GM18511 (cell line): ENCODE results near the gene NCKAP1.
A peak's percentile ranks its signal among the peaks of the same experiment; 100 is the strongest.
"Not testable (repeated sequence)": the region's sequence is repeated elsewhere in the genome, so short reads cannot be mapped to it uniquely, and the experiment has no call there.

Source experiments
- ATAC-seq: cut with Tn5 transposase; IDR thresholded peaks from one replicate; pipeline ENCODE4 v1.9.1; 2021; ENCODE audit warnings: mild to moderate bottlenecking, moderate library complexity; ENCODE audit not compliant: unreplicated experiment

NCKAP1 gene, protein sequence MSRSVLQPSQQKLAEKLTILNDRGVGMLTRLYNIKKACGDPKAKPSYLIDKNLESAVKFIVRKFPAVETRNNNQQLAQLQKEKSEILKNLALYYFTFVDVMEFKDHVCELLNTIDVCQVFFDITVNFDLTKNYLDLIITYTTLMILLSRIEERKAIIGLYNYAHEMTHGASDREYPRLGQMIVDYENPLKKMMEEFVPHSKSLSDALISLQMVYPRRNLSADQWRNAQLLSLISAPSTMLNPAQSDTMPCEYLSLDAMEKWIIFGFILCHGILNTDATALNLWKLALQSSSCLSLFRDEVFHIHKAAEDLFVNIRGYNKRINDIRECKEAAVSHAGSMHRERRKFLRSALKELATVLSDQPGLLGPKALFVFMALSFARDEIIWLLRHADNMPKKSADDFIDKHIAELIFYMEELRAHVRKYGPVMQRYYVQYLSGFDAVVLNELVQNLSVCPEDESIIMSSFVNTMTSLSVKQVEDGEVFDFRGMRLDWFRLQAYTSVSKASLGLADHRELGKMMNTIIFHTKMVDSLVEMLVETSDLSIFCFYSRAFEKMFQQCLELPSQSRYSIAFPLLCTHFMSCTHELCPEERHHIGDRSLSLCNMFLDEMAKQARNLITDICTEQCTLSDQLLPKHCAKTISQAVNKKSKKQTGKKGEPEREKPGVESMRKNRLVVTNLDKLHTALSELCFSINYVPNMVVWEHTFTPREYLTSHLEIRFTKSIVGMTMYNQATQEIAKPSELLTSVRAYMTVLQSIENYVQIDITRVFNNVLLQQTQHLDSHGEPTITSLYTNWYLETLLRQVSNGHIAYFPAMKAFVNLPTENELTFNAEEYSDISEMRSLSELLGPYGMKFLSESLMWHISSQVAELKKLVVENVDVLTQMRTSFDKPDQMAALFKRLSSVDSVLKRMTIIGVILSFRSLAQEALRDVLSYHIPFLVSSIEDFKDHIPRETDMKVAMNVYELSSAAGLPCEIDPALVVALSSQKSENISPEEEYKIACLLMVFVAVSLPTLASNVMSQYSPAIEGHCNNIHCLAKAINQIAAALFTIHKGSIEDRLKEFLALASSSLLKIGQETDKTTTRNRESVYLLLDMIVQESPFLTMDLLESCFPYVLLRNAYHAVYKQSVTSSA

DNA sequence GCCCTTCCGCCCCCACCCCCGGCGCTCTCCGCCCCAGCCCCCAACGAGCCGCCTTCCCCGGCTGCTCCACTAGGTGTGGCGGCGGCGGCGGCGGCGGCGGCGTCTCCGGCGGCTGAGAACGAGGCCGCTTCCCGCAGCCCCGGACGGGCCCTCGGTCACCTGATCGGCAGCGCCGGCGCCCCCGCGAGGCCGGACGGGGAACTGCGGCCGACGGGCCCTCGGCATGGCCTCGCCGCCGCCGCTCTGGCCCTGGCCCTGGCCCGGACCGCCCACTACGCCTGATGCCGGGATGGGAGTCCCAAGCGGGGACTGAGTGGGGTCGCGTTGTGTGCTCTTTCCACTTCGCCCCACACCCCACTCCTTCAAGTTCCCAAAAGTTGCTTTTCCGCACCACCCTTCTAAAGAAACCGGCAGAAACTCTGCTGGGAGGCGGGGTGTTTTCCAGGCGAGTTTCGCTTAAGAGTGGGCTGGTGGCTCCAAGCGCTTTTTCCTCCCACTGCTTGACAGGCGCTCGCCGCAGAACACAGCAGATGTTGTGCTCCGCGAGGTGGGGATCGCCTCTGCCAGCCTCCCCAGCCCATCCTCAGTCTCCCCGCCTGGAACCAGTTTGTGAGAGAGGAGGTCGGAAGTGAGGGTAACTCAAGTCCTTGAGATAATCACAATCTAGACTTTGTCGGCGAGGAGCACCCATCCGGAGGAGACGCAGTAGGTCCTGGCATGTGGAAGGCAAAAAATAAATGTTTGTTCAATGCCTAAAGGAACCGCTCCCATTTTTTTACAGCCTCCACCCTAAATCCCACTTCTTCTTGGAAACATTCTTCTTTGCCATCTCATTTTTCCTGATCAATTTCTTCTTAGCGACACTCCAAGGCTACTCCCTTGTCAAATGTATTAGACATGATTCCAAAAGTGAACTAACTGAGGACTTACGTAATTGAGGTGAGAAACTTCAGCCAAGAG lies at the start of gene NCKAP1:
NCKAP1 (minus strand) TSS at position 117 of the 960 bp plus-strand sequence. CDS start 358 bp downstream, outside the sequence.
- ATAC-seq: peak; percentile 79

DNA sequence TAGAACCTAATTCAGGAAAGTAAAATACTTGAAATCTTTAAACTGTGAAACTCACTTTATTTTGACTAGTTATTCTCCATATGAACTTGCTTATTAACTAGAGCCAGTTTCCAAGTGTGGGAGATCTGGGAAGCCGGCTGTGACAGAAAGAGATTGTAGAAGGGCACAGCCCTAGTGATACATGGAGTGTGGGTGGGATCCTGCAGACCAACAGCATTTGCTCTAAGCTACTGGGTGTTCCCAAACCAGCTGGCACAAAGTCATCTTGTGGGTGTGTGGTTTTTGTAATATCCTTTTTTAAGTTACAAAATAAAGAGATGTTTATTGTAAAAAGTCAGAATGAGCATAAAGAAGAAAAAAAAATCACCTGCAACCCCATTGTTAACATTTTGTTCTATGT lies 43.7 kb upstream of the NCKAP1 start:
- no peak for ATAC-seq

DNA sequence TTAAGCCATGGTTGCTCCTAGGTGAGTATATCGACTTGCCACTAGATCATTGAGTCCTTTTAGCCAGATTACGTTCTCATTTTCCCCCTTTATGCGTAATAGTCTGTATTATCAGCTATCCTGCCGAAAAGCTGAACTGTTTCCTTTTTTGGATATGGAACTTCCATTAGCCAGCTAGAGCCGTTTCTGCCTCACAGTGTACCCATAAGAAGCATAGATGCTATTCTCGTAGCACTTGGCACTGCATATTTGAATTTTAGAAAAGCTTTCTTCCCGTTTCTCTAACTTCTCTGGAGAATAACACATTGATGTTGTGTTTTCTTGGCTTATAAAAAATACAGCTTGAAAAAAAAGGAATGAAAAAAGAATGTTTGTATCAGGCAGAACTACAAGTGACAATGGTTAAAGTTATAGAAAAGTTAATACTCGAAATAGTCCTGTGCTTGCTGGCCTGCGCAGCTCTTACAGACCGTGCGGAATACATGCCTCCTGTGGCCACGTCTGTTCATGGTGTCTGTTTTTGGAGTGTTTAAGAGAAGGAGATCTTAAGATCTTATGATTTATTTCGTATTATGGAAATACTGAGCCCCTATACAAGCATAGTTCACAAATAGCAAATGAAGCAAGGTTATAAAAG lies 41.0 kb upstream of the NCKAP1 start:
- ATAC-seq: peak; percentile 38

DNA sequence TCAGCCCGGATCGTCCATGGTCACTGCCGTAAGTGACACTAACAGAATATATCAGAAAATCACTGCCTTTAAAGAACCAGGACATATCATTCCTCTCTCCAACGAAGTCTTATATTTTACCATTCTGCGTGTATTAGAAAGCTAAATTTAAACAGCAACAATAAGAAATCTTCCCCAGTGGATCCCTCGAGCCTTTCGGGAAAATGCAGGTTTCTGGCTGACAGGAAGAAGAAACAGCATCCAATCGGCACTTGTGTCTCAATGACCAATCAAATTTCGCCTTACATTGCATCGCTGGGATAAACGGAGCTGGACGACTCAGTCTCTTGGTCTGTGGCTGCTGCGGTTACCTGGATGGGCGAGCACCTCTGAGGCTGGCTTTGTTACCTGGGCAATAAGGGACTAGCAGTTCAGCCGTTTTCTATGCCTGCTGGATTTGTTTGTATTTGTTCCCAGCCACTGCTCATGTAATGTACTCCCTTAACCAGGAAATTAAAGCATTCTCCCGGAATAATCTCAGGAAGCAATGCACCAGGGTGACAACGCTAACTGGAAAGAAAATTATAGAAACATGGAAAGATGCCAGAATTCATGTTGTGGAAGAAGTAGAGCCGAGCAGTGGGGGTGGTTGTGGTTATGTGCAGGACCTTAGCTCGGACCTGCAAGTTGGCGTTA lies 40.3 kb upstream of the NCKAP1 start, which contains the start of gene DUSP19:
DUSP19 (plus strand) TSS at position 284 of the 675 bp plus-strand sequence; CDS start at position 471, 187 bp downstream.
- peak; percentile 92 for ATAC-seq

DNA sequence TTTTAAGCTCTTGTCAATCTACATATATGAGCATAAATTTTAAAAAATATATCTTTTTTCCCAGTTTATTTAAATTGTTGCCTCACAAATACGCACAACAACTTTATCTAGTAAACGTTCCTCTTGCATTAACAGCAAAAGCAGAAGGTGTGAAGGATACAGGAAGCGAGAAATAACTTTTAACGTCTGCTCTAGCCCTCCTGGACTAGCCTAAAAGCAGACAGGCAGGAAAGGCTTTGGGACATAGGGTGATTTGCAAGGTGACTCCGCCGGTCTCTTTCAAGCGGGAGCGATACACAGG lies 39.9 kb upstream of the NCKAP1 start:
- no peak for ATAC-seq

DNA sequence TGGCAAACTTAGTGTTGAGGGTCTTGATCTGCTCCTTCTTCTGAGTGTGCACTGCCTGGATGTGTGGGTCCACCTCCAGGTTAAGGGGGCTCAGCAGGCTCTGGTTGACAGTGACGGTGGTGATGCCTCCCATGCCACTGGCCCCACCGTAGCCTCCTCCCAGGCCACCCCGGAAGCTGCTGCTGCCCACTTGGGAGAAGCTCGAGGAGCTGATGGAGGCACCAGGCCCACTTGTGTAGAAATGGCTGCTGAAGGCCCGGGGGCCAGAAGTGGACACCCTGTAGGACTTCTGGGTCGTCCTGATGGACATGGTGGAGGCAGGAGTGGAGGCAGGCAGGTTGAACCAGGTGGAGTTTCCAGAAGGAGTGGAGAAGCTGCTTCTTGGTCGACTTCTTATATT lies 33.9 kb upstream of the NCKAP1 start:
- no peak for ATAC-seq

DNA sequence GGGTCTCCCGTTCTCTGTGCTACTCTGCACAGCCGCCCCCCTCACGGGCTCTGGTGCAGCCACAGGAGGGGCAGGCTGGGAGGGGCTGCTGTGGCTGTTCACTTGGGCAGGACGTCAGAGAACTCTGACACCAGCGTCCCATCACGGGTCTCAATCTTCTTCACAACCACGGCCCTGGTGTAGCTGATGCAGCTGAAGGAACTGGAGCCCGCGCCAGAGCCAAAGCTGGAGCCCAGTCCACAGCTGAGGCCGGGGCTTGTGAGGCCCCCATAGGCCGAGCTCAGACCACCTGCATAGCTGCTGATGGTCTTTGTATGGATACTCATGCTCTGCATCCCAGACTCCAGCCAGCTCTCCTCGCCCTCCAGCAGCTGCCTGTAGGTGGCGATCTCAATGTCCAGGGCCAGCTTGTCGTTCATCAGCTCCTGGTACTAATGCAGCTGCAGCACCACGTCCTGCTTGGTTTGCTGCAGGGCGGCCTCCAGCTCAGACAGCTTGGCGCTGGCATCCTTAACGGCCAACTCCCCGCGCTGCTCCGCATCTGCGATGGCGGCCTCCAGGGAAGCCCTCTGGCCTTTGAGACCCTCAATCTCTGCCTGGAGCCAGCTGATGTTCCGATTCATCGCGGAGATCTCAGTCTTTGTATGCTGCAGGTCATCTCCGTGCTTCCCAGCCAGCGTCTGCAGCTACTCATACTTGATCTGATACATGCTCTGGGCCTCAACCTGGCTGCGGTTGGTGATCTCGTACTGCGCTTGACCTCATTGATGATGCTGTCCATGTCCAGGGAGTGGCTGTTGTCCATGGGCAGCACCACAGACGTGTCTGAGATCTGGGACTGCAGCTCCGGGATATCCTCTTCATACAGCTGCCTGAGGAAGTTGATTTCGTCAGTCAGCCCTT lies 32.9 kb upstream of the NCKAP1 start:
- no peak for ATAC-seq

DNA sequence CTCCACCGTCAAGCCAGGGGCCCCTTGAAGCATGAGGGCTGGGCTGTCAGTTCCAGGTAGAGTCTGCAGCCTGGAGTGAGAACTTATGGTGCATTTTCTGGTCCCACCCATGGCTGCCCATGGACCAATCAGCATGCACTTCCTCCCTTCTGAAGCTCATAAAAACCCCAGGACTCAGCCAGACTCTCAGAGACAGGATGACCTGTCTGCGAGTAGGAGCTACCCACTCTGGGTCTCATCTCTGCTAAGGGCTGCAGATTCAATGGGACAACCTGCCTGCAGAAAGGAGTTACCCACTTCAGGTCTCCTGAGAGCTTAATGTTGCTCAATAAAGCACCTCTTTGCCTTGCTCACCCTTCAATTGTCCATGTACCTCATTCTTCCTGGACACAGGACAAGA lies 30.9 kb upstream of the NCKAP1 start:
- ATAC-seq: no peak

DNA sequence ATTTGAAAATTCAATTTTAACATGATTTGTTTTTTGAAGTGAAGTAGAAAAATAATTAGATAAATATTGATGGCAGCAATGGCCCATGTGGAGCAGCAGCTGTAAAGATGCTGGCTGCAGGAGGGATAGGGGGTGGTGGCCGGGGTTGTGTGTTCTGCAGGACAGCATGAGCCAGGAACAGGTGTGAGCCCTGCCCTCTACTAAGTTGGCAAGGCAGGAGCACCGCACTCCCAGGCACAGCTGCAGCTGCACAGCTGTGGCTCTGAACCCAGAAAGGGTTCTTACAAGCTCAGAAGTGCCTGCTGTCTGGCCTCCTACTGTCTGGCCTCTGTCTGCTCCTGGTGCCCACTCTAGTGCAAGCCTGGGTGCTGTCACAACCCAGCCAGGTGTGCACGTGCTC lies 30.3 kb upstream of the NCKAP1 start:
- ATAC-seq: no peak

DNA sequence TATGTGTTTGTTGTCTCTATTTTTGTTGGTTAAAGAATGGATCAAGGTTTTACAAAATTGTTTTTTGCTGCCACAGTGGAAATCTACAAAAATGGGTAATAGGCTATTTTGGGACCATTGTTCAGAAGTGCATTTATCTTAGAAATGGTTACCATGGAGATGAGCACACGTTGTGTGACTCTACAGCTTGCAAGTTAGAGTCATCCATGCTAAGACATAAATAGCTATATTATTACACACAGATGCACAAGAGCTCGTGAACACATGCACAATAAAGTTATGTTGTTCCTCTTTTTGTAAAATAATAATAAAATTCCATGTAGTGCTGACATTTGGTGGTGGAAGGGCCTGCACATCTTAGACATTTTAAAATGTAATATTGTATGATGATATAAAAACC lies 24.8 kb upstream of the NCKAP1 start:
- peak; percentile 77 for ATAC-seq

DNA sequence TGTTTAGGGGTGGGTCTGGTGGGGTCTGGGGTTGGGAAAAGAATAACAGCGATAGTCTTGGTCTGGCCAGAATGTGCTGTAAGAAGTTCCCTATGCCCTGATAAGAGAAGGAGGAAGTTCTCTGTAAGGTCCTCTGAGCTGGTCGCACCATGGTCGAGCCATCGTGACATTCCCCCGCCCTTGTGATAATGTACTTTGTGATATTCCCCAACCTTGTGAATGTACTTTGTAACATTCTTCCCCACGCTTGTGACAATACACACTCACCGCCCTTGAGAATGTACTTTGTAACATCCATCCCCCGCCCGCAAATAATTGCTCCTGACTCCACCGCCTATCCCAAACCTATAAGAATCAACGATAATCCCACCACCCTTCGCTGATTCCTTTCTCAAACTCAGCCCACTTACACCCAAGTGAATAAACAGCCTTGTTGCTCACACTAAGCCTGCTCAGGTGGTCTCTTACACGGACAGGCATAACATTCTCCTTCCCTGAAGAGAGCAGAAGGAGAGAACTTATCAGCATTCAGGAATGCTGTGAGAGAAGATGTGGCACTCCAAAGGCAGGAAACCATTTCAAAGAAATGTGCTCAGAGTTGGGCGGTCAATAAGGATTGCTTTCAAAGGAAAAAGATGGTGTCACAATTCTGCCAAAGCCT lies 22.4 kb upstream of the NCKAP1 start:
- ATAC-seq: no peak

DNA sequence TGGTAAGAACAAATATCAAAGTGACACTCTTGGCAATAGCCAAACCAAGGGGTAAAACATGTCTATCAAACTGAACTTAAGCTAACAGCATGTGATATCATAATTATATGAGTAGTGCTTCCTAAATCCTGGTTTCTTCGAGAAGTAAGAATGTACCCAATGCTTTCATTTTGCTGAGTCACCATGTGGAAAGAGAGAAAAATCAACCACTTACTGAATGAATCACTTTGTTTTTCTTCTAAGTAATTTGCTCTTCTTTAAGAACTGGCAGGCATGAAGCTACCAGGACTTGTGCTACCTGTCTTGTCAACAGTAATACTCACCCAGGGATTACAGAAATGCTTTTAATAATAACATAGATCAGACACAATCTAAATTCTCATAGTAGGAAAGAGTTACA lies 21.3 kb upstream of the NCKAP1 start:
- no peak for ATAC-seq

DNA sequence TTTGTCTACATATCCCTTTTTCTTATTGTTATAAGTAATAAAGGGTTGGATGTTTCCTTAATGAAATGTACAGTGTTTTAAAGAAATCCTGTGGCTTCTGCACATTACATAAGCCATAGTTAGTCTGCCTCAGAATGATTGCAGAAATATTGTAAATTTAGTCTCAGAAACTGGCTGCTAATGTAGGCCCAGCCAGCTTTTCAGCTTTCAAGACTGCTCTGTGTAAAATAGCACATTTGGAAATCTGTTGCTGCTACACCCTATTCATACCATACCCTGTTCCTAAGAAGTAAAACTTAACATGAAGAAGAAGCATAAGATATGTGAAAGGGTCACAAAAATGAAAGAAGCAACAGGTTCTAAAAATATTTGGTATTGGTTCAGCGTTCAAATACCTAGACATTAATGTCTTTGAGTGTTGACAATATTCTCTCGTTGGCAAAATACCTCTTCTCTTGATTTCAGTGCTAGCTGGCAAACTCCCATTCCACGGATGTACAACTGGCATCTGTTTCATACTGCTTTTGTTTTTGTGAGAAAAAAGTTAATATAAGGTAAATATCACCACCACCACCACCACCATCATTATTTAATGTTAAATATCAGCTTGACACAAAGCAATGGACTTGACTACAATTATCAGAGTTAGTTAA lies 19.2 kb upstream of the NCKAP1 start:
- peak; percentile 59 for ATAC-seq

DNA sequence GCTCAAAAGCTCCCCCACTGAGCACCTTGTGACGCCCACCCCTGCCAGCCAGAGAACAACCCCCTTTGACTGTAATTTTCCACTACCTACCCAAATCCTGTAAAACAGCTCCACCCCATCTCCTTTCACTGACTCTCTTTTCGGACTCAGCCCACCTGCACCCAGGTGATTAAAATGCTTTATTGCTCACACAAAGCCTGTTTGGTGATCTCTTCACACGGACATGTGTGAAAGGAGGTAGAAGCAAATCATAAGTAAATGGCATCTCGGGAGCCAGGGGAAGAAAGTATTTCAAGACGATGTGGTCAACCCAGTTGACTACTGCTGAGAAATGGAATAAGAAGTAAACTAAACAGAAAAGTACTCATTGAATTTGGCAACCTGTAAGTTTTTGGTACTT lies 11.2 kb upstream of the NCKAP1 start:
- no peak for ATAC-seq

DNA sequence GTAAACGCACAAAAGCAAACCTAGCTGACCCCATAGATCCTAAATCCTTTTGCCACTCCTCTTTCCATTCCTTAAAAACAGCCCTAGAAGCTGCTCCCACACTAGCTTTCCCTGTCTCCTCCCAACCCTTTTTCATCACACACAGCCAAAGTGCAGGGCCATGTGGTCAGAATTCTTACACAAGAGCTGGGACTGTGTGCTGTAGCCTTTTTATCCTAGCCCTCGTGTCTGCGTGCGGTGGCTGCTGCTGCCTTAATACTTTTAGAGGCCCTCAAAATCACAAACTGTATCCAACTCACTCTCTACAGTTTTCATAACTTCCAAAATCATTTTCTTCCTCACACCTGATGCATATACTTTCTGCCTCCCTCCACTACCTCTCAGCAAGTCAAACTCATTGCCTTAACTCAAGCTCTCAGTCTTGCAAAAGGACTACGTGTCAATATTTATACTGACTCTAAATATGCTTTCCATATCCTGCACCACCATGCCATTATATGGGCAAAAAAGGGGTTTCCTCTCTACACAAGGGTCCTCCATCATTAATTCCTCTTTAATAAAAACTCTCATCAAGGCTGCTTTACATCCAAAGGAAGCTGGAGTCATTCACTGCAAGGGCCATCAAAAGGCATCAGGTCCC lies 9.3 kb upstream of the NCKAP1 start:
- not testable (repeated sequence) for ATAC-seq

DNA sequence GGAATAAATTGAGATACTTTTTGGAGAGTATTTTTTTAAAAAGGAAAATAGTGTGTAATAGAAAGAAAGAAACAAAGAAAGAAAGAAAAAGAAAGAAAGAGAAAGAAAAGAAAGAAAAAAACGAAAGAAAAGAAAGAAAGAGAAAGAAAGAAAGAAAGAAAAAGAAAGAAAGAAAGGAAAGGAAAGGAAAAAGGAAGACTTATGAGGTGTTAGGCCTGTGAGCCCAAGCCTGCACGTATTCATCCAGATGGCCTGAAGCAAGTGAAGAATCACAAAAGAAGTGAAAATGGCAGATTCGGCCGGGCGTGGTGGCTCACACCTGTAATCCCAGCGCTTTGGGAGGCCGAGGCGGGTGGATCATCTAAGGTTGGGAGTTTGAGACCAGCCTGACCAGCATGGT lies 5.3 kb upstream of the NCKAP1 start:
- not testable (repeated sequence) for ATAC-seq

DNA sequence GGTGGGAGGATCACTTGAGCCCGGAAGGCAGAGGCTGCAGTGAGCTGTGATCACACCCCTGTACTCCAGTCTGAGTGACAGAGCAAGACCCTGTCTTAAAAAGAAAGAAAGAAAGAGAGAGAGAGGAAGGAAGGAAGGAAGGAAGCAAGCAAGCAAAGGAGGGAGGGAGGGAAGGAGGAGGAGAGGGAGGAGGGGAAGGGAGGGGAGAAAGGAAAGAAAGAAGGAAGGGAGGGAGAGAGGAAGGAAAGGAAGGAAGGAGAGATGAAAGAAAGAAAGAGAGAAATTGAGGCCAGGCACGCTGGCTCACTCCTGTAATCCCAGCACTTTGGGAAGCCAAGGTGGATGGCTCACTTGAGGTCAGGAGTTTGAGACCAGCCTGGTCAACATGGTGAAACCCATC lies 2.3 kb upstream of the NCKAP1 start:
- ATAC-seq: no peak
